ENCODE measurements around the gene SPEN. TPM values are rescaled to one million over a fixed set of nuclear protein-coding genes. Genes with fewer than 3 reads are reported as not detected.

Gene SPEN
- total and polyA plus RNA-seq, 9 of the 15 experiments (the other 6 are each of a cell fraction or from before 2014, with no cell fraction given) = 5.7 to 87.5 (median 27.2) TPM

DNA sequence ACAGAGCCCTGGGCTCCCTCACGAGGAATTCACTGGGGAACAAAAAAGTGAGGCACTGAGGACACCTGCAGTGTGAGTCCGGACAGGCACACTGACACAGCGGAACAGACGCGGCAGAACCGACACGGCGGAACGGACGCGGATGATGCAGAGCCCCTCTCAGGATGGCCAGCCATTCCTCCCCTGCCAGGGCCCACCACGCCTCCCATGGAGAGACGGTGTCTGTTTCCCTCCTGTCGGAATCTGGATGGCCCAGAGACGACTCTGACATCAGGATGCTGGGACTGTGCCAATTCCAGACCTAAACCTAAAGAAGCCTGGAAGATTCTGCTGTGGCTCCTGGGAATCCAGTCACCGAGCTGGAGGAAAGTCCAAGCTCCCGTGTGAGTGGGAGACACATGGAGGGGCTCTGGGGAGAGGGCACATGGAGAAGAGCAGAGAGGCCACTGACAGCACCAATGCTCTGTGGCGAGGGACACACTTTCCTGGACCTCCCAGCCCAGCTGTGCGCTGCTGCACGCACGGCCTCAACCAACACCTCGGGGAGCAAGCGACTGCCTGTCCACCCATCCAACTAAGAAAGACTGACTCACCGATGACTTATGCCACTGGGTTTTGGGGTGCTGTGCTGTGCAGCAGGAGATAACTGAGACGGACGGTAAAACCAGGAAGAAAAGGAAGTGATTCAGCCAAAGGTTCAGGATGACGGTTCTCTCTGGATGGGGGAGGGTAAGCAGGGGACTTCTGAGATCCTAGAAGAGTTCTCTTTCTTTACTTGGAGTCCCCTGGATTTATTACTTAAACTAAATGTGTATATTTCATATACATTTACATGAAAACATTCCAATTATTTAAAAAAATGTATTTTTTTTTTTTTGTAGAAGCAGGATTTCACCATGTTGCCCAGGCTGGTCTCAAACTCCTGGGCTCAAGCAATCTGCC, 105.1 kb downstream of the SPEN start (continued):
- TF ChIP-seq, protein P1, sequence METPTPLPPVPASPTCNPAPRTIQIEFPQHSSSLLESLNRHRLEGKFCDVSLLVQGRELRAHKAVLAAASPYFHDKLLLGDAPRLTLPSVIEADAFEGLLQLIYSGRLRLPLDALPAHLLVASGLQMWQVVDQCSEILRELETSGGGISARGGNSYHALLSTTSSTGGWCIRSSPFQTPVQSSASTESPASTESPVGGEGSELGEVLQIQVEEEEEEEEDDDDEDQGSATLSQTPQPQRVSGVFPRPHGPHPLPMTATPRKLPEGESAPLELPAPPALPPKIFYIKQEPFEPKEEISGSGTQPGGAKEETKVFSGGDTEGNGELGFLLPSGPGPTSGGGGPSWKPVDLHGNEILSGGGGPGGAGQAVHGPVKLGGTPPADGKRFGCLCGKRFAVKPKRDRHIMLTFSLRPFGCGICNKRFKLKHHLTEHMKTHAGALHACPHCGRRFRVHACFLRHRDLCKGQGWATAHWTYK (CRISPR knock-in tag; IDR thresholded peaks at IDR 0.05) = peak; percentile 59; the same call in 1 of the 2 replicates
- TF ChIP-seq BRD9 (IDR thresholded peaks at IDR 0.05; ENCODE audit: low read depth, partially characterized antibody) = peak; percentile 98
- TF ChIP-seq CCAR2 (IDR thresholded peaks at IDR 0.05; ENCODE audit: low read depth, low read length) = no peak
- TF ChIP-seq U2AF1 (optimal IDR thresholded peaks at IDR 0.05; ENCODE audit: low read depth, low read length) = no peak
- TF ChIP-seq, protein P2, sequence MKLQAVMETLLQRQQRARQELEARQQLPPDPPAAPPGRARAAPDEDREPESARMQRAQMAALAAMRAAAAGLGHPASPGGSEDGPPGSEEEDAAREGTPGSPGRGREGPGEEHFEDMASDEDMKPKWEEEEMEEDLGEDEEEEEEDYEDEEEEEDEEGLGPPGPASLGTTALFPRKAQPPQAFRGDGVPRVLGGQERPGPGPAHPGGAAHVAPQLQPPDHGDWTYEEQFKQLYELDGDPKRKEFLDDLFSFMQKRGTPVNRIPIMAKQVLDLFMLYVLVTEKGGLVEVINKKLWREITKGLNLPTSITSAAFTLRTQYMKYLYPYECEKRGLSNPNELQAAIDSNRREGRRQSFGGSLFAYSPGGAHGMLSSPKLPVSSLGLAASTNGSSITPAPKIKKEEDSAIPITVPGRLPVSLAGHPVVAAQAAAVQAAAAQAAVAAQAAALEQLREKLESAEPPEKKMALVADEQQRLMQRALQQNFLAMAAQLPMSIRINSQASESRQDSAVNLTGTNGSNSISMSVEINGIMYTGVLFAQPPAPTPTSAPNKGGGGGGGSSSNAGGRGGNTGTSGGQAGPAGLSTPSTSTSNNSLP (IDR thresholded peaks at IDR 0.05; ENCODE audit: borderline replicate concordance, low read depth, low read length) = peak; percentile 60; the same call in 1 of the 2 replicates
- TF ChIP-seq PHB2 (IDR thresholded peaks at IDR 0.05; ENCODE audit: low read depth) = peak; percentile 26; the same call in 1 of the 2 replicates
- TF ChIP-seq, protein P3, sequence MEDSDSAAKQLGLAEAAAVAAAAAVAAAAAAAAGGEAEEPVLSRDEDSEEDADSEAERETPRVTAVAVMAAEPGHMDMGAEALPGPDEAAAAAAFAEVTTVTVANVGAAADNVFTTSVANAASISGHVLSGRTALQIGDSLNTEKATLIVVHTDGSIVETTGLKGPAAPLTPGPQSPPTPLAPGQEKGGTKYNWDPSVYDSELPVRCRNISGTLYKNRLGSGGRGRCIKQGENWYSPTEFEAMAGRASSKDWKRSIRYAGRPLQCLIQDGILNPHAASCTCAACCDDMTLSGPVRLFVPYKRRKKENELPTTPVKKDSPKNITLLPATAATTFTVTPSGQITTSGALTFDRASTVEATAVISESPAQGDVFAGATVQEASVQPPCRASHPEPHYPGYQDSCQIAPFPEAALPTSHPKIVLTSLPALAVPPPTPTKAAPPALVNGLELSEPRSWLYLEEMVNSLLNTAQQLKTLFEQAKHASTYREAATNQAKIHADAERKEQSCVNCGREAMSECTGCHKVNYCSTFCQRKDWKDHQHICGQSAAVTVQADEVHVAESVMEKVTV (CRISPR knock-in tag; IDR thresholded peaks at IDR 0.05) = peak; percentile 30; the same call in 1 of the 2 replicates
- no peak for TF ChIP-seq NFIX (CRISPR knock-in tag; IDR thresholded peaks at IDR 0.05; ENCODE audit: low read depth)
- TF ChIP-seq, protein P4, sequence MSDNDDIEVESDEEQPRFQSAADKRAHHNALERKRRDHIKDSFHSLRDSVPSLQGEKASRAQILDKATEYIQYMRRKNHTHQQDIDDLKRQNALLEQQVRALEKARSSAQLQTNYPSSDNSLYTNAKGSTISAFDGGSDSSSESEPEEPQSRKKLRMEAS (CRISPR knock-in tag; IDR thresholded peaks at IDR 0.05) = peak; percentile 86
- no peak for TF ChIP-seq PHTF2 (CRISPR knock-in tag; IDR thresholded peaks at IDR 0.05)
- TF ChIP-seq, protein P5, sequence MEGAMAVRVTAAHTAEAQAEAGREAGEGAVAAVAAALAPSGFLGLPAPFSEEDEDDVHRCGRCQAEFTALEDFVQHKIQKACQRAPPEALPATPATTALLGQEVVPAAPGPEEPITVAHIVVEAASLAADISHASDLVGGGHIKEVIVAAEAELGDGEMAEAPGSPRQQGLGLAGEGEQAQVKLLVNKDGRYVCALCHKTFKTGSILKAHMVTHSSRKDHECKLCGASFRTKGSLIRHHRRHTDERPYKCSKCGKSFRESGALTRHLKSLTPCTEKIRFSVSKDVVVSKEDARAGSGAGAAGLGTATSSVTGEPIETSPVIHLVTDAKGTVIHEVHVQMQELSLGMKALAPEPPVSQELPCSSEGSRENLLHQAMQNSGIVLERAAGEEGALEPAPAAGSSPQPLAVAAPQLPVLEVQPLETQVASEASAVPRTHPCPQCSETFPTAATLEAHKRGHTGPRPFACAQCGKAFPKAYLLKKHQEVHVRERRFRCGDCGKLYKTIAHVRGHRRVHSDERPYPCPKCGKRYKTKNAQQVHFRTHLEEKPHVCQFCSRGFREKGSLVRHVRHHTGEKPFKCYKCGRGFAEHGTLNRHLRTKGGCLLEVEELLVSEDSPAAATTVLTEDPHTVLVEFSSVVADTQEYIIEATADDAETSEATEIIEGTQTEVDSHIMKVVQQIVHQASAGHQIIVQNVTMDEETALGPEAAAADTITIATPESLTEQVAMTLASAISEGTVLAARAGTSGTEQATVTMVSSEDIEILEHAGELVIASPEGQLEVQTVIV (CRISPR knock-in tag; IDR thresholded peaks at IDR 0.05; ENCODE audit: borderline replicate concordance) = no peak
- TF ChIP-seq ZNF41 (CRISPR knock-in tag; conservative IDR thresholded peaks at IDR 0.05) = no peak
- peak; percentile 96 for TF ChIP-seq CCNT2 (IDR thresholded peaks at IDR 0.05; ENCODE audit: borderline replicate concordance, extremely low read depth, insufficient read length, low read depth, low read length)
- no peak for TF ChIP-seq ZNF324 (CRISPR knock-in tag; IDR thresholded peaks at IDR 0.05)
- TF ChIP-seq, protein P6, sequence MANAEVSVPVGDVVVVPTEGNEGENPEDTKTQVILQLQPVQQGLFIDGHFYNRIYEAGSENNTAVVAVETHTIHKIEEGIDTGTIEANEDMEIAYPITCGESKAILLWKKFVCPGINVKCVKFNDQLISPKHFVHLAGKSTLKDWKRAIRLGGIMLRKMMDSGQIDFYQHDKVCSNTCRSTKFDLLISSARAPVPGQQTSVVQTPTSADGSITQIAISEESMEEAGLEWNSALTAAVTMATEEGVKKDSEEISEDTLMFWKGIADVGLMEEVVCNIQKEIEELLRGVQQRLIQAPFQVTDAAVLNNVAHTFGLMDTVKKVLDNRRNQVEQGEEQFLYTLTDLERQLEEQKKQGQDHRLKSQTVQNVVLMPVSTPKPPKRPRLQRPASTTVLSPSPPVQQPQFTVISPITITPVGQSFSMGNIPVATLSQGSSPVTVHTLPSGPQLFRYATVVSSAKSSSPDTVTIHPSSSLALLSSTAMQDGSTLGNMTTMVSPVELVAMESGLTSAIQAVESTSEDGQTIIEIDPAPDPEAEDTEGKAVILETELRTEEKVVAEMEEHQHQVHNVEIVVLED (CRISPR knock-in tag; IDR thresholded peaks at IDR 0.05) = peak; percentile 5; the same call in 1 of the 2 replicates

All from K562 (cell line).